Calu3 (cell line): ENCODE measurements around the gene APOC4. TPM values are rescaled to one million over a fixed set of nuclear protein-coding genes. Genes with fewer than 3 reads are reported as not detected.

Experiments
- BruUV-seq: library from RNA; stranded (reverse); fragments of 400-500 nt; replicated peaks from 2 replicates; lab custom pipeline; 2021; lab: Mats Ljungman, UMichigan
- CTCF ChIA-PET: fragments of 300-600 bp; sonication (Branson Sonifier 250); formaldehyde crosslinking; loops from one replicate; lab custom pipeline; 2022; ENCODE audit warnings: antibody characterized with exemption; lab: Charles Lee
- DNase-seq: peaks from one replicate; pipeline ENCODE4 v3.0.0; 2022
- H3K27ac Mint-ChIP-seq: one replicate; pipeline ENCODE4 v1.8.0; 2022; ENCODE audit warnings: mixed read lengths; ENCODE audit not compliant: unreplicated experiment
- H3K27me3 Mint-ChIP-seq: one replicate; pipeline ENCODE4 v1.8.0; 2022; ENCODE audit warnings: mixed read lengths; ENCODE audit not compliant: unreplicated experiment
- H3K36me3 Mint-ChIP-seq: one replicate; pipeline ENCODE4 v1.8.0; 2022; ENCODE audit warnings: mild to moderate bottlenecking, moderate library complexity, mixed read lengths; ENCODE audit not compliant: insufficient read depth, unreplicated experiment
- H3K4me1 Mint-ChIP-seq: one replicate; pipeline ENCODE4 v1.8.0; 2022; ENCODE audit warnings: mild to moderate bottlenecking, low read depth, mixed read lengths; ENCODE audit not compliant: unreplicated experiment
- H3K4me3 Mint-ChIP-seq: one replicate; pipeline ENCODE4 v1.8.0; 2022; ENCODE audit warnings: mild to moderate bottlenecking, low read depth, moderate library complexity, mixed read lengths; ENCODE audit not compliant: unreplicated experiment
- H3K9me3 Mint-ChIP-seq: one replicate; pipeline ENCODE4 v1.8.0; 2022; ENCODE audit warnings: low read depth, mixed read lengths; ENCODE audit not compliant: unreplicated experiment
- CTCF ChIP-seq: fragments of 200-600 bp; IDR thresholded peaks from one replicate; pipeline ENCODE4 v1.8.0; 2022; ENCODE audit warnings: antibody characterized with exemption; ENCODE audit not compliant: unreplicated experiment
- intact Hi-C: fragments of 100-400 bp; cut with micrococcal nuclease; formaldehyde crosslinking; loops from one replicate; pipeline ENCODE4 v1.10.0; 2022; ENCODE audit not compliant: unreplicated experiment
- total RNA-seq: library from RNA; stranded (reverse); gene quantifications from 2 replicates; pipeline ENCODE4 v1.2.3, GENCODE V29; 2022

Gene APOC4
- total RNA-seq, 1 experiment from 2014 or later = not detected

- DNase-seq = no peak
- TF ChIP-seq CTCF = no peak
- Mint-ChIP-seq H3K4me1 (peaks cover 16% of the 10 kb centered on the region), H3K27ac (peak overlapping the region; percentile 43), H3K36me3 (peaks cover 28% of the 10 kb centered on the region), H3K27me3 (no peaks in the 10 kb centered on the region), H3K9me3 (no peaks in the 10 kb centered on the region), H3K4me3 (peak overlapping the region; percentile 88)
- intact Hi-C loops = no loop called here
- BruUV-seq = TSS peak; percentile 50
- CTCF ChIA-PET = interaction anchor here (1.5 kb wide), 1 partner anchor 232 kb away, joined by 3 read pairs; no protein-coding TSS in a partner anchor
These were observed 13.7 kb downstream of the APOC4 start for GRCh38 chr19:44955505-44956439.

- H3K4me1 Mint-ChIP-seq = peaks cover 16% of the 10 kb centered on the region
- no TSS peak for BruUV-seq
- H3K27ac Mint-ChIP-seq = no peak overlapping the region
- CTCF ChIA-PET = interaction anchor here (0.6 kb wide), 1 partner anchor 23 kb away, joined by 5 read pairs; no protein-coding TSS in a partner anchor
- peaks cover 34% of the 10 kb centered on the region for H3K36me3 Mint-ChIP-seq
- TF ChIP-seq CTCF = no peak
- DNase-seq = no peak
- peak overlapping the region; percentile 88 for H3K4me3 Mint-ChIP-seq
- intact Hi-C loops = no loop called here
- H3K27me3 Mint-ChIP-seq = no peaks in the 10 kb centered on the region
- no peaks in the 10 kb centered on the region for H3K9me3 Mint-ChIP-seq
These were observed 15.5 kb downstream of the APOC4 start for GRCh38 chr19:44957526-44957925.

GRCh38 chr19:44958090-44958489 is 16.1 kb downstream of the APOC4 start:
- Mint-ChIP-seq H3K4me1 (peaks cover 16% of the 10 kb centered on the region), H3K27me3 (no peaks in the 10 kb centered on the region), H3K36me3 (peaks cover 39% of the 10 kb centered on the region), H3K27ac (no peak overlapping the region), H3K9me3 (no peaks in the 10 kb centered on the region), H3K4me3 (no peak overlapping the region)
- intact Hi-C loops = no loop called here
- BruUV-seq = no TSS peak
- DNase-seq = no peak
- CTCF ChIA-PET = no interaction called here
- TF ChIP-seq CTCF = no peak

DNA sequence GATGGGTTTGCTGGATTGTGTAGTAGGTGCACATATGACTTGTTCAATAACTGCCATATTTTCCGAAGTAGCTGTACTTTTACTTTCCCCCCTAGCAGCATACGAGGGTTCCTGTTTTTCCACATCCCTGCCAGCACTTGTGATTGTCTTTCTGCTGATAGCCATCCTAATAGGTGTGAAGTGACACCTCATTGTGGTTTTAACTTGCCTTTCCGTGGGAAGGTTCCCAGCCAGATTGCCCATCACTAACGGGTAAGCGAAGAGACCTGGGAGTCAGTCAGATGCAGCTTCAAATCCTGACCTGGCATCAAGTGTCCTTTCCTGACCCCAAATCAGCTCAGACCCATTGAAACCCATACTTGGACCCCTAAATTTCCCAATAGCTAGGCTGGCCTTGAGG is 17.7 kb downstream of the APOC4 start:
- Mint-ChIP-seq H3K27ac (no peak overlapping the region), H3K9me3 (no peaks in the 10 kb centered on the region), H3K36me3 (peaks cover 38% of the 10 kb centered on the region), H3K4me1 (peaks cover 16% of the 10 kb centered on the region), H3K4me3 (no peak overlapping the region), H3K27me3 (no peaks in the 10 kb centered on the region)
- CTCF ChIA-PET = no interaction called here
- intact Hi-C loops = no loop called here
- DNase-seq = no peak
- no TSS peak for BruUV-seq
- no peak for TF ChIP-seq CTCF
